Effector memory CD4-positive, alpha-beta T cell (primary cell): Measurements from ENCODE around the gene WASF3.

Experiments used
- DNase-seq, 3 donors: peaks; one replicate each; pipeline ENCODE4 v3.0.0-alpha.2; 2020
- H3K27ac ChIP-seq: 2 replicates; pipeline ENCODE4 v1.7.0; 2013; ENCODE audit warnings: mild to moderate bottlenecking, low read length, moderate library complexity; ENCODE audit not compliant: insufficient read depth, poor library complexity, severe bottlenecking
- H3K27me3 ChIP-seq: replicated peaks from 2 replicates; pipeline ENCODE4 v1.7.0; 2013; ENCODE audit warnings: mild to moderate bottlenecking, low read length; ENCODE audit not compliant: insufficient read depth, control insufficient read depth, poor library complexity, severe bottlenecking
- H3K36me3 ChIP-seq: 2 replicates; pipeline ENCODE4 v1.7.0; 2013; ENCODE audit warnings: mild to moderate bottlenecking, low read length, moderate library complexity; ENCODE audit not compliant: control insufficient read depth, insufficient read depth
- H3K4me1 ChIP-seq: 2 replicates; pipeline ENCODE4 v1.7.0; 2013; ENCODE audit warnings: low read length, mild to moderate bottlenecking; ENCODE audit not compliant: control insufficient read depth, insufficient read depth, poor library complexity, severe bottlenecking
- H3K4me3 ChIP-seq: 2 replicates; pipeline ENCODE4 v1.7.0; 2013; ENCODE audit warnings: low read length, low read depth, mild to moderate bottlenecking; ENCODE audit not compliant: insufficient read depth, poor library complexity, severe bottlenecking
- H3K9me3 ChIP-seq: 2 replicates; pipeline ENCODE4 v1.7.0; 2013; ENCODE audit warnings: mild to moderate bottlenecking, low read length, moderate library complexity; ENCODE audit not compliant: control insufficient read depth

Gene WASF3

GRCh38 chr13:26735677-26736076 is 178.2 kb downstream of the WASF3 start:
- no peak for DNase-seq
- no peaks in the 10 kb centered on the region for H3K9me3 ChIP-seq
- H3K36me3 ChIP-seq = no peaks in the 10 kb centered on the region
- H3K27me3 ChIP-seq = no peaks in the 10 kb centered on the region
- H3K4me1 ChIP-seq = no peaks in the 10 kb centered on the region
- no peak overlapping the region for H3K4me3 ChIP-seq
- no peak overlapping the region for H3K27ac ChIP-seq
